ENCODE results near the gene LIMK2. TPM values are rescaled to one million over a fixed set of nuclear protein-coding genes. Genes with fewer than 3 reads are reported as not detected.

The LIMK2 gene
- total RNA-seq, 2 donors from 2014 or later = 27.5 to 79.8 TPM

DNA sequence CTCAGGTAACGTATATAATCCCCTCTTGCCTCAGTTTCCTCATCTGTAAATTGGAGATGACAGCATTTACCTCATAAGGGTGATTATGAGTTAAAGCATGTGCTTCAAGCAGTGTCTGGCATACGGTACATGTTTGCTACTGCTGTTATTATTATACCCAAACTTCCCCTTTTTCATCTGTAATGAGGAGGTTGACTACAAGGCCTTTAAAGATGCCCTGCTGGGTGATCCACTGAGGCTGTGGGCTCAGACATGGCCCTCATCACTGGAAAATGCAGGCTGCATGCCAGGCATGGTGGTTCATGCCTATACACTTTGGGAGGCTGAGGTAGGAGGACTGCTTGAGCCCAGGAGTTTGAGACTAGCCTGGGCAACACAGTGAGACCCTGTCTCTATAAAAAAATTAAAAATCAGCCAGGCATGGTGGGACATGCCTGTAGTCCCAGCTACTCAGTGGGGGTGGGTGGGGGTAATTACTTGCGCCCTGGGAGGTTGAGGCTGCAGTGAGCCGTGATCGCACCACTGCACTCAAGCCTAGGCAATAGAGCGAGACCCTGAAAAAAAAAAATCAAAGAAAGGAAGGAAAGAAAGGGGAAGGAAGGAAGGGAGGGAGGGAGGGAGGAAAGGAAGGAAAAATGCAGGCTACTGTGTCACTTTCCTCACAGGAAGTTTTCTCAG, 75.9 kb downstream of the LIMK2 start:
- DNase-seq = no peak
- intact Hi-C loops (cut with DNase I) = no loop called here
- no peaks in the 10 kb centered on the region for H3K9me3 ChIP-seq
- peak overlapping the region in 2 of 4 donors; percentile 4 to 95 for H3K27ac ChIP-seq
- H3K36me3 ChIP-seq (replicated peaks in 1 of 2; ENCODE audit: insufficient read depth in 1 of 2, low read depth in 2 of 2) = no peaks in the 10 kb centered on the region
- no peaks in the 10 kb centered on the region for H3K27me3 ChIP-seq
- no peak for TF ChIP-seq POLR2A (IDR thresholded peaks at IDR 0.05)
- TF ChIP-seq, protein P1, sequence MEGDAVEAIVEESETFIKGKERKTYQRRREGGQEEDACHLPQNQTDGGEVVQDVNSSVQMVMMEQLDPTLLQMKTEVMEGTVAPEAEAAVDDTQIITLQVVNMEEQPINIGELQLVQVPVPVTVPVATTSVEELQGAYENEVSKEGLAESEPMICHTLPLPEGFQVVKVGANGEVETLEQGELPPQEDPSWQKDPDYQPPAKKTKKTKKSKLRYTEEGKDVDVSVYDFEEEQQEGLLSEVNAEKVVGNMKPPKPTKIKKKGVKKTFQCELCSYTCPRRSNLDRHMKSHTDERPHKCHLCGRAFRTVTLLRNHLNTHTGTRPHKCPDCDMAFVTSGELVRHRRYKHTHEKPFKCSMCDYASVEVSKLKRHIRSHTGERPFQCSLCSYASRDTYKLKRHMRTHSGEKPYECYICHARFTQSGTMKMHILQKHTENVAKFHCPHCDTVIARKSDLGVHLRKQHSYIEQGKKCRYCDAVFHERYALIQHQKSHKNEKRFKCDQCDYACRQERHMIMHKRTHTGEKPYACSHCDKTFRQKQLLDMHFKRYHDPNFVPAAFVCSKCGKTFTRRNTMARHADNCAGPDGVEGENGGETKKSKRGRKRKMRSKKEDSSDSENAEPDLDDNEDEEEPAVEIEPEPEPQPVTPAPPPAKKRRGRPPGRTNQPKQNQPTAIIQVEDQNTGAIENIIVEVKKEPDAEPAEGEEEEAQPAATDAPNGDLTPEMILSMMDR (IDR thresholded peaks at IDR 0.05) = no peak
- H3K4me3 ChIP-seq = no peak overlapping the region
- WGBS, 2 donors = 90 to 93% methylated on average over 6 of the region's 6 CpGs
- no peak for ATAC-seq
- peaks cover 26% of the 10 kb centered on the region for H3K4me1 ChIP-seq

DNA sequence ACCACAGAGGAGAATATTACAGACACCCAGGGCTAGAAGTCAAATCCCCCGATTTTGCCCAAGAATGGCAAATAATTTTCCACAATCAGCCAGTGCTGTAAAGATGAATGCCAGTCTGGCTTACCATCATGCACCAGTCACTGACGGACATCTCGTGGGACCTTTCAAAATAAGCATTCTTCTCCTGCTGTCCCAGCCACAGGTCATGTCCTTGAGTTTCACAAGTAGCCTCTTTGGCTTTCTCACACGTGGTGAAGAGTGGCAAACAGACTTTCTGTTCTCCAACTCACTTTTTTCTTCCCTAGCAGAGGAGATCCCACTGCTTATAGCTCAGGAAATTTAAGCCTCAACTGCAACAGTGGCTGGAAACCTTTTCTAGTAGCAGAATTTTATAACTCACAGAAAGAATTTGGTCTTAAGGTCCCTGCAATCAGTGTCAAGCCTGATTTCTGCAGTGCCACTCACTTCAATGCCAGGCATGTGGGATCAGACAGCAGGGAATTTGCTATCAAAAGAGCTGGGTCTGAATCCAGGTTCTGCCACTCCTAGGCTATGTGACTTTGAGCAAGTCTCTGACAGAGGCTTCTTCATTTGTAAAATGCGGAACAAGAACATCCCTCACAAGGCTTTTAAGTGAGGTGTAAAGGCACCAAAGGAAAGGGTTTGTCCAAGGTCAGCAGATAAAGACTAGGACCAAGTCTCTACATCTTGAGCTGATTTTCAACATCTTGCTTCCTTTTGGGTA, 76.6 kb downstream of the LIMK2 start:
- Histone ChIP-seq H3K27me3 (no peaks in the 10 kb centered on the region), H3K36me3 (replicated peaks in 1 of 2; ENCODE audit: insufficient read depth in 1 of 2, low read depth in 2 of 2) (no peaks in the 10 kb centered on the region), H3K27ac (peak overlapping the region in 2 of 4 donors; percentile 92 to 95), H3K9me3 (no peaks in the 10 kb centered on the region), H3K4me1 (peaks cover 30% of the 10 kb centered on the region), H3K4me3 (no peak overlapping the region)
- intact Hi-C loops (cut with DNase I) = no loop called here
- TF ChIP-seq, protein P1 (IDR thresholded peaks at IDR 0.05) = no peak
- peak in 1 of 3 donors; percentile 10 for TF ChIP-seq POLR2A (IDR thresholded peaks at IDR 0.05)
- DNase-seq (no peak), ATAC-seq (no peak)
- 56 to 61% methylated on average over 5 of the region's 5 CpGs for WGBS, 2 donors

DNA sequence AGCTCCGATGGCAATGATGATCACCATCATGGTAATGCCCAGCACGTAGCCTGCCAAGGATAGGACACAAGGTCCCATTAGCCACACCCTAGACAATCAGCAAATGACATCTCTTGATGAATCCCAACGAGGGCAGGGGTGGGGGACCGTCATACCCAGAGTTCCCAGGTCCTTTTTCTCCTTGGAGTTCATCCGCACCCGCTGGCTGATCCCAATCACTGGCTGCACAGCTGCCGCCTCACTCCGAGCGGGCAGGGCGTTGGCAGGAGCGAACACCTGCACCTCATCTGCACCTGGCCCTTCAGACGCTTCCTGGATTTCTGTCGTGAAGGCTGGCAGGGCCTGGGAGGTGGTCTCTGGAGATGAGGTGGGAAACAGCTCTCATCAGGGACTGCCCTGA, 77.2 kb downstream of the LIMK2 start:
- H3K27me3 ChIP-seq = no peaks in the 10 kb centered on the region
- no peaks in the 10 kb centered on the region for H3K9me3 ChIP-seq
- no peak for ATAC-seq
- peaks cover 33% of the 10 kb centered on the region for H3K4me1 ChIP-seq
- WGBS, 2 donors = 70 to 72% methylated on average over 11 to 13 of the region's 13 CpGs
- no peak overlapping the region for H3K4me3 ChIP-seq
- DNase-seq = no peak
- no peak for TF ChIP-seq POLR2A (IDR thresholded peaks at IDR 0.05)
- TF ChIP-seq, protein P1 (IDR thresholded peaks at IDR 0.05) = no peak
- peak overlapping the region in 3 of 4 donors; percentile 88 to 95 (median 92) for H3K27ac ChIP-seq
- no peaks in the 10 kb centered on the region for H3K36me3 ChIP-seq (replicated peaks in 1 of 2; ENCODE audit: insufficient read depth in 1 of 2, low read depth in 2 of 2)
- intact Hi-C loops (cut with DNase I) = no loop called here

DNA sequence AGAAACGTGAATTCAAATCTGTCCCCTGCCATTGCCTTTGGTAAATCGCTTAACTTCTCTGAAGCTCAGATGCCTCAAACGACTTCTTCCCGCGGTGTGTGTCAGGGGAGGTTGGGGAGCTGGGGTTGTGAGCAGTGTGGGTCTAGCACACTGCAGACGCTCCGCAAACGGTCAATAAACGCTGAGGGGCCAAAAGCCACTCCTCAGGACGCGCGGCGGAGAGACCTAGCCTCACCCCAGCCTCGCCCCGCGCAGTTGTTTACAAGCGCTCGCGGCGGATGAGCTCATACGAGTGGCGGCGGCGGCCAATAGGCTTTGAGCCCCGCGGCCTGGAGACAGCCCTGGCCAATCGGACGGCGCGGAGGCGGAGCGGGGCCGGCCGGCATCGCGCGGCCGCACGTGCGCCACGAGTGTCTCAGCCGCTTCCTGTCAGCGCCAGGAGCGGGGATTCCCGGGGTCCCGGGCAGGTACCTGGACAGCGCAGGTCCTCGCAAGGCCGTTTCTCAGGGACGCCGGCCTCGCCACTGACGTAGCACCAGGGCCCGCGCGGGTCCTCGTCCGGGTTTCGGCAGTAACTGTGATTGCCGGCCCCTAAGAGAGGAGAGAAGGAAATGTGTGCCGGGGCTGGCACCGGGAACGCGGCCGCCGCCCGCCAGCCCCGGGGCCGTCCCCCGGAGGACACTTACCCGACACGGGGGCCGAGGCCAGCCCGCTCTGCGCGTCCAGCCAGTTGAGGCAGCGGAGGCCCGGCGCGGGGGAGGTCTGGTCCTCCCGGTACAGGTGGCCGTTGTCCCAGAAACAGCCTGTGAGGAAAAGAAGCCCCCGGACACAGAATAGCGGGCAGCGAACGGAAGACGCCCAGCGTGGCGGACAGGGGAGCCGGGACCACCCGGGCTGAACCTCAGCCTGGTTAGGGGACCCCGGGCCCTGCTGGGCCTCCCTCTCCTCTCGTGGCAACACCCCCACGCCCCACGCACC, 78.7 kb downstream of the LIMK2 start:
- no peaks in the 10 kb centered on the region for H3K9me3 ChIP-seq
- H3K27me3 ChIP-seq = no peaks in the 10 kb centered on the region
- DNase-seq (peak; percentile 94 to 98 (median 96)), ATAC-seq (peak; percentile 95)
- peak overlapping the region; percentile 80 to 95 (median 90) for H3K27ac ChIP-seq
- peaks cover 33% of the 10 kb centered on the region for H3K4me1 ChIP-seq
- 0 to 1% methylated on average over 9 to 94 of the region's 95 CpGs for WGBS, 2 donors
- TF ChIP-seq, protein P1 (IDR thresholded peaks at IDR 0.05) = no peak
- TF ChIP-seq POLR2A (IDR thresholded peaks at IDR 0.05) = peak; percentile 79 to 96 (median 91)
- intact Hi-C loops (cut with DNase I) = no loop called here
- H3K4me3 ChIP-seq = peak overlapping the region; percentile 45 to 74
- no peaks in the 10 kb centered on the region for H3K36me3 ChIP-seq (replicated peaks in 1 of 2; ENCODE audit: insufficient read depth in 1 of 2, low read depth in 2 of 2)

All from body of pancreas (tissue), 4 donors.